ENCODE data around the gene NBEA.

The NBEA gene

DNA sequence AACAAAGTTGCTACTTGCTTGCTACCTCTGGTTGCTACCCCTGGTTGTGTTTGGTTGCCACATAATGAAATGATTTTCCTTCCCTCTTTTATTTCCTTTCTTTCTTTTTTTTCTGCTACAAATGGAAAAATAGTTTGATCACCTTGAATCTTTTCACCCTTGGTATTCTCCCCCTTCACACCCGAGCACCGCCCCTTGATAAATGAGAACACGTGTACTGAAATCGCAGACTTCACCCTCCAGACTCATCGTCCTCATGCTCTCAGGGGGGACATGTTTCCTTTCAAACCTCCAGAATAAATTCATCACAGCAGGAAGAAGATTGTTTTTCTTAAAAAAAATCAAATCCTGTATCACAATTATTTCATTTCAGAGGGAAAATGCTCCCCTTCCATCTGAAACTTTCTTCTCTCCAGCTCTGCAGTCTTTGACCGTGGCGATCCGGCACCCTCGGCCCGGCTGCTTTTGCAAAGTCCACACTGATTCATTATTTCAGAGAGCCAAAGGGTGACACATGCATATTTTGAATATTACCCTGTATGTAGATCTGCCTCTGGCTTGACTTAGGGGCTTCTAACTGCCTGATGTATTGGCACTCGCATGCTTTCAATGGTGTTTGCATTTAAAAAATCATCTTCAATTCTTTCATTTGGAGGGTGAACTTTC lies 757.0 kb downstream of the NBEA start:
- H3K4me3 ChIP-seq (ENCODE audit: low read depth, low read length) = no peak overlapping the region
- TF ChIP-seq ZIC2 (tag by site-specific recombination; IDR thresholded peaks at IDR 0.05) = no peak
- TF ChIP-seq, protein P1, sequence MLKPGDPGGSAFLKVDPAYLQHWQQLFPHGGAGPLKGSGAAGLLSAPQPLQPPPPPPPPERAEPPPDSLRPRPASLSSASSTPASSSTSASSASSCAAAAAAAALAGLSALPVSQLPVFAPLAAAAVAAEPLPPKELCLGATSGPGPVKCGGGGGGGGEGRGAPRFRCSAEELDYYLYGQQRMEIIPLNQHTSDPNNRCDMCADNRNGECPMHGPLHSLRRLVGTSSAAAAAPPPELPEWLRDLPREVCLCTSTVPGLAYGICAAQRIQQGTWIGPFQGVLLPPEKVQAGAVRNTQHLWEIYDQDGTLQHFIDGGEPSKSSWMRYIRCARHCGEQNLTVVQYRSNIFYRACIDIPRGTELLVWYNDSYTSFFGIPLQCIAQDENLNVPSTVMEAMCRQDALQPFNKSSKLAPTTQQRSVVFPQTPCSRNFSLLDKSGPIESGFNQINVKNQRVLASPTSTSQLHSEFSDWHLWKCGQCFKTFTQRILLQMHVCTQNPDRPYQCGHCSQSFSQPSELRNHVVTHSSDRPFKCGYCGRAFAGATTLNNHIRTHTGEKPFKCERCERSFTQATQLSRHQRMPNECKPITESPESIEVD (tag by site-specific recombination; IDR thresholded peaks at IDR 0.05) = no peak
- TF ChIP-seq OSR2 (tag by site-specific recombination; IDR thresholded peaks at IDR 0.05) = no peak
- TF ChIP-seq ZNF292 (tag by site-specific recombination; IDR thresholded peaks at IDR 0.05; ENCODE audit: borderline replicate concordance, low read depth) = no peak
- ChIA-PET POLR2A (no interaction called here), CTCF (interaction anchor here (0.7 kb wide), 2 partner anchors 14 to 68 kb away, joined by 3 to 4 read pairs; no protein-coding TSS in a partner anchor)
- H3K36me3 ChIP-seq (ENCODE audit: control insufficient read depth in 2 of 2, insufficient read depth in 1 of 2, low read length in 2 of 2) = no peaks in the 10 kb centered on the region
- no peaks in the 10 kb centered on the region for H3K4me1 ChIP-seq (ENCODE audit: control insufficient read depth, insufficient read depth, low read length)
- no peak overlapping the region for H3K27ac ChIP-seq (ENCODE audit: extremely low read depth, low read depth, low read length)
- no peaks in the 10 kb centered on the region for H3K9me3 ChIP-seq (ENCODE audit: control insufficient read depth, insufficient read depth, low read depth, low read length)

DNA sequence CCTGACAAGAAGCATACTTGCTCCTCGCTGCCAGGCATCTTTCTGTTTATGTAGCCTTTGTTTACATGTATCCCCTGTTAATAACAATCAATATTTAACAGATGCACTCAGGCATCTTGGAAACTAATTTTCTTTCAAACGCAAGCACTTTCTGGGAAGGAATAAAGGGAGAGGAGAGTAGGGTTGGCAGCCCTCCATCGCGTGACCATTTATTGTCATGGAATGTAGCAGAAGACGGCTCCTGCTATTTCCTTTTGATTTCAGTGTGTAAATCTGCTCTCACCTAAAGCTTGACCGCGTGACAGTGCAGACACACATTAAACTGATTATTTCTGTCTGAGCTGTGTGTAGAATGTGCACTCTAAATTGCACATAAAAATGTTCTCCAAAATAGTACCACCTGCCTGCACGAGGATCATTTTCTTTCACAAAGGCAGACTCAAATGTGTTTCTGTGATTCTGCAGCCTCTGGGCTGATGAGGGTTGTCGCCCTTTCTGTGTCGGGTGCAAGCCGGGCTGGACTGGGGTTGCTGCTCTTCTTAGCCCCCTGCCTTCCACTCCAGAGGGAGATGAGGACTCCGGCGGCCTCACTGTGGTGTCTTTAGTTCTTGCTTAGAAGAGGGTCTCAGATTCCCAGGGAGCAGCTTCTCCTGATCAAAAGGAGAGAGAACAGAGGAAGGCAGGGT lies 757.9 kb downstream of the NBEA start:
- POLR2A ChIA-PET = no interaction called here
- Histone ChIP-seq H3K36me3 (ENCODE audit: control insufficient read depth in 2 of 2, insufficient read depth in 1 of 2, low read length in 2 of 2) (no peaks in the 10 kb centered on the region), H3K4me3 (ENCODE audit: low read depth, low read length) (no peak overlapping the region), H3K27ac (ENCODE audit: extremely low read depth, low read depth, low read length) (no peak overlapping the region), H3K9me3 (ENCODE audit: control insufficient read depth, insufficient read depth, low read depth, low read length) (no peaks in the 10 kb centered on the region), H3K4me1 (ENCODE audit: control insufficient read depth, insufficient read depth, low read length) (no peaks in the 10 kb centered on the region)
- TF ChIP-seq, protein P2, sequence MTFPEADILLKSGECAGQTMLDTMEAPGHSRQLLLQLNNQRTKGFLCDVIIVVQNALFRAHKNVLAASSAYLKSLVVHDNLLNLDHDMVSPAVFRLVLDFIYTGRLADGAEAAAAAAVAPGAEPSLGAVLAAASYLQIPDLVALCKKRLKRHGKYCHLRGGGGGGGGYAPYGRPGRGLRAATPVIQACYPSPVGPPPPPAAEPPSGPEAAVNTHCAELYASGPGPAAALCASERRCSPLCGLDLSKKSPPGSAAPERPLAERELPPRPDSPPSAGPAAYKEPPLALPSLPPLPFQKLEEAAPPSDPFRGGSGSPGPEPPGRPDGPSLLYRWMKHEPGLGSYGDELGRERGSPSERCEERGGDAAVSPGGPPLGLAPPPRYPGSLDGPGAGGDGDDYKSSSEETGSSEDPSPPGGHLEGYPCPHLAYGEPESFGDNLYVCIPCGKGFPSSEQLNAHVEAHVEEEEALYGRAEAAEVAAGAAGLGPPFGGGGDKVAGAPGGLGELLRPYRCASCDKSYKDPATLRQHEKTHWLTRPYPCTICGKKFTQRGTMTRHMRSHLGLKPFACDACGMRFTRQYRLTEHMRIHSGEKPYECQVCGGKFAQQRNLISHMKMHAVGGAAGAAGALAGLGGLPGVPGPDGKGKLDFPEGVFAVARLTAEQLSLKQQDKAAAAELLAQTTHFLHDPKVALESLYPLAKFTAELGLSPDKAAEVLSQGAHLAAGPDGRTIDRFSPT (tag by site-specific recombination; IDR thresholded peaks at IDR 0.05) = no peak
- TF ChIP-seq KLF9 (tag by site-specific recombination; IDR thresholded peaks at IDR 0.05; ENCODE audit: low read depth) = no peak
- no peak for TF ChIP-seq ZNF530 (tag by site-specific recombination; IDR thresholded peaks at IDR 0.05; ENCODE audit: low read depth)
- TF ChIP-seq ZBTB7A (tag by site-specific recombination; IDR thresholded peaks at IDR 0.05; ENCODE audit: low read depth) = no peak
- no peak for TF ChIP-seq ZNF510 (tag by site-specific recombination; IDR thresholded peaks at IDR 0.05; ENCODE audit: insufficient replicate concordance)
- no peak for TF ChIP-seq ZNF629 (tag by site-specific recombination; IDR thresholded peaks at IDR 0.05)
- CTCF ChIA-PET = interaction anchor here (0.7 kb wide), 1 partner anchor 69 kb away, joined by 4 read pairs; no protein-coding TSS in a partner anchor

DNA sequence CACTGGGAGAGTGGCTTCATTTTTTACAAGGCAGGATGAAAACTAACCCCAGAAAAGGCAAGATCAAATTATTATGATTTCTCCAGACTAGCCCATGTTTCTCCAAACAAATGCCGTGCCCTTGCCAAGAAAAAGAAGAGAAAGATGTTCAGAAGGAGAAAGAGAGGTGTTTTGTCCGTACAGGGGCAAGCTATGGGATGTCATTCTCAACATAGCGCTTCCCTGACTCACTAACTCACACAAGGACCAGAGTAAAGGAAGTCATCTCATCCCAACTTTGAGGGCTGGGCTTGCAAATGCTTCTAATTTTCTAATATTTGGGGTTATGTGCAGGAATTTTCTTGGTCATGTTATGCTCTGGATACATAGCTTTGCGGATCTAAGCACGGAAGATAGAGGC lies 758.6 kb downstream of the NBEA start:
- CTCF ChIA-PET = no interaction called here
- POLR2A ChIA-PET = no interaction called here
- Histone ChIP-seq H3K4me1 (ENCODE audit: control insufficient read depth, insufficient read depth, low read length) (no peaks in the 10 kb centered on the region), H3K9me3 (ENCODE audit: control insufficient read depth, insufficient read depth, low read depth, low read length) (no peaks in the 10 kb centered on the region), H3K27ac (ENCODE audit: extremely low read depth, low read depth, low read length) (no peak overlapping the region), H3K36me3 (ENCODE audit: control insufficient read depth in 2 of 2, insufficient read depth in 1 of 2, low read length in 2 of 2) (no peaks in the 10 kb centered on the region), H3K4me3 (ENCODE audit: low read depth, low read length) (no peak overlapping the region)
- no peak for TF ChIP-seq ZNF658 (tag by site-specific recombination; IDR thresholded peaks at IDR 0.05)
- TF ChIP-seq, protein P3, sequence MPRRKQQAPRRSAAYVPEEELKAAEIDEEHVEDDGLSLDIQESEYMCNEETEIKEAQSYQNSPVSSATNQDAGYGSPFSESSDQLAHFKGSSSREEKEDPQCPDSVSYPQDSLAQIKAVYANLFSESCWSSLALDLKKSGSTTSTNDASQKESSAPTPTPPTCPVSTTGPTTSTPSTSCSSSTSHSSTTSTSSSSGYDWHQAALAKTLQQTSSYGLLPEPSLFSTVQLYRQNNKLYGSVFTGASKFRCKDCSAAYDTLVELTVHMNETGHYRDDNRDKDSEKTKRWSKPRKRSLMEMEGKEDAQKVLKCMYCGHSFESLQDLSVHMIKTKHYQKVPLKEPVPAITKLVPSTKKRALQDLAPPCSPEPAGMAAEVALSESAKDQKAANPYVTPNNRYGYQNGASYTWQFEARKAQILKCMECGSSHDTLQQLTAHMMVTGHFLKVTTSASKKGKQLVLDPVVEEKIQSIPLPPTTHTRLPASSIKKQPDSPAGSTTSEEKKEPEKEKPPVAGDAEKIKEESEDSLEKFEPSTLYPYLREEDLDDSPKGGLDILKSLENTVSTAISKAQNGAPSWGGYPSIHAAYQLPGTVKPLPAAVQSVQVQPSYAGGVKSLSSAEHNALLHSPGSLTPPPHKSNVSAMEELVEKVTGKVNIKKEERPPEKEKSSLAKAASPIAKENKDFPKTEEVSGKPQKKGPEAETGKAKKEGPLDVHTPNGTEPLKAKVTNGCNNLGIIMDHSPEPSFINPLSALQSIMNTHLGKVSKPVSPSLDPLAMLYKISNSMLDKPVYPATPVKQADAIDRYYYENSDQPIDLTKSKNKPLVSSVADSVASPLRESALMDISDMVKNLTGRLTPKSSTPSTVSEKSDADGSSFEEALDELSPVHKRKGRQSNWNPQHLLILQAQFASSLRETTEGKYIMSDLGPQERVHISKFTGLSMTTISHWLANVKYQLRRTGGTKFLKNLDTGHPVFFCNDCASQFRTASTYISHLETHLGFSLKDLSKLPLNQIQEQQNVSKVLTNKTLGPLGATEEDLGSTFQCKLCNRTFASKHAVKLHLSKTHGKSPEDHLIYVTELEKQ (tag by site-specific recombination; IDR thresholded peaks at IDR 0.05; ENCODE audit: borderline replicate concordance) = no peak
- TF ChIP-seq, protein P4, sequence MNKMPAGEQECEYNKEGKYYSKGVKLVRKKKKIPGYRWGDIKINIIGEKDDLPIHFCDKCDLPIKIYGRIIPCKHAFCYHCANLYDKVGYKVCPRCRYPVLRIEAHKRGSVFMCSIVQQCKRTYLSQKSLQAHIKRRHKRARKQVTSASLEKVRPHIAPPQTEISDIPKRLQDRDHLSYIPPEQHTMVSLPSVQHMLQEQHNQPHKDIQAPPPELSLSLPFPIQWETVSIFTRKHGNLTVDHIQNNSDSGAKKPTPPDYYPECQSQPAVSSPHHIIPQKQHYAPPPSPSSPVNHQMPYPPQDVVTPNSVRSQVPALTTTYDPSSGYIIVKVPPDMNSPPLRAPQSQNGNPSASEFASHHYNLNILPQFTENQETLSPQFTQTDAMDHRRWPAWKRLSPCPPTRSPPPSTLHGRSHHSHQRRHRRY (tag by site-specific recombination; IDR thresholded peaks at IDR 0.05) = no peak
- no peak for TF ChIP-seq ZNF555 (tag by site-specific recombination; conservative IDR thresholded peaks at IDR 0.05)
- no peak for TF ChIP-seq ZNF292 (tag by site-specific recombination; IDR thresholded peaks at IDR 0.05; ENCODE audit: borderline replicate concordance, low read depth)
- TF ChIP-seq, protein P5, sequence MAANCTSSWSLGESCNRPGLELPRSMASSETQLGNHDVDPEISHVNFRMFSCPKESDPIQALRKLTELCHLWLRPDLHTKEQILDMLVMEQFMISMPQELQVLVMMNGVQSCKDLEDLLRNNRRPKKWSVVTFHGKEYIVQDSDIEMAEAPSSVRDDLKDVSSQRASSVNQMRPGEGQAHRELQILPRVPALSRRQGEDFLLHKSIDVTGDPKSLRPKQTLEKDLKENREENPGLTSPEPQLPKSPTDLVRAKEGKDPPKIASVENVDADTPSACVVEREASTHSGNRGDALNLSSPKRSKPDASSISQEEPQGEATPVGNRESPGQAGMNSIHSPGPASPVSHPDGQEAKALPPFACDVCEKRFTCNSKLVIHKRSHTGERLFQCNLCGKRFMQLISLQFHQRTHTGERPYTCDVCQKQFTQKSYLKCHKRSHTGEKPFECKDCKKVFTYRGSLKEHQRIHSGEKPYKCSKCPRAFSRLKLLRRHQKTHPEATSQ (tag by site-specific recombination; IDR thresholded peaks at IDR 0.05) = no peak
- TF ChIP-seq, protein P6, sequence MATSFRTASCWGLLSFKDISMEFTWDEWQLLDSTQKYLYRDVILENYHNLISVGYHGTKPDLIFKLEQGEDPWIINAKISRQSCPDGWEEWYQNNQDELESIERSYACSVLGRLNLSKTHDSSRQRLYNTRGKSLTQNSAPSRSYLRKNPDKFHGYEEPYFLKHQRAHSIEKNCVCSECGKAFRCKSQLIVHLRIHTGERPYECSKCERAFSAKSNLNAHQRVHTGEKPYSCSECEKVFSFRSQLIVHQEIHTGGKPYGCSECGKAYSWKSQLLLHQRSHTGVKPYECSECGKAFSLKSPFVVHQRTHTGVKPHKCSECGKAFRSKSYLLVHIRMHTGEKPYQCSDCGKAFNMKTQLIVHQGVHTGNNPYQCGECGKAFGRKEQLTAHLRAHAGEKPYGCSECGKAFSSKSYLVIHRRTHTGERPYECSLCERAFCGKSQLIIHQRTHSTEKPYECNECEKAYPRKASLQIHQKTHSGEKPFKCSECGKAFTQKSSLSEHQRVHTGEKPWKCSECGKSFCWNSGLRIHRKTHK (tag by site-specific recombination; IDR thresholded peaks at IDR 0.05) = no peak
- no peak for TF ChIP-seq ZNF366 (tag by site-specific recombination; conservative IDR thresholded peaks at IDR 0.05)
